Esophagus squamous epithelium (tissue), 4 donors: ENCODE results near the gene ZFYVE28.

Experiments
- CTCF ChIP-seq, 6 experiments: fragments of 450-650 bp in 4 of 6; fragments of 200-600 bp in 2 of 6; sonication (generic) in 2 of 6; IDR thresholded peaks; one replicate each; pipeline ENCODE4 v1.5.1; 2016 to 2019; ENCODE audit warnings: antibody characterized with exemption in 6 of 6, mild to moderate bottlenecking in 4 of 6, moderate library complexity in 4 of 6
- POLR2A ChIP-seq, 4 donors: fragments of 450-650 bp; IDR thresholded peaks; one replicate each; pipeline ENCODE4 v1.6.1; 2017; ENCODE audit warnings: antibody characterized with exemption in 4 of 4, mild to moderate bottlenecking in 4 of 4, moderate library complexity in 3 of 4

GRCh38 chr4:2304877-2305561, 113.4 kb downstream of the ZFYVE28 start:
- no peak for TF ChIP-seq CTCF (IDR thresholded peaks at IDR 0.05)
- TF ChIP-seq POLR2A (IDR thresholded peaks at IDR 0.05), result no peak
